GM10266 (cell line): ENCODE measurements around the gene UBXN6.

ENCODE experiments used
- DNase-seq: peaks from one replicate; pipeline ENCODE4 v3.0.0; 2012; ENCODE audit errors: extremely low spot score
- CTCF ChIP-seq: IDR thresholded peaks from 2 replicates; pipeline ENCODE4 v1.5.1; 2012; ENCODE audit warnings: mild to moderate bottlenecking, low read depth; ENCODE audit not compliant: control insufficient read depth, insufficient read depth; ENCODE audit errors: missing control alignments

UBXN6 gene

DNA sequence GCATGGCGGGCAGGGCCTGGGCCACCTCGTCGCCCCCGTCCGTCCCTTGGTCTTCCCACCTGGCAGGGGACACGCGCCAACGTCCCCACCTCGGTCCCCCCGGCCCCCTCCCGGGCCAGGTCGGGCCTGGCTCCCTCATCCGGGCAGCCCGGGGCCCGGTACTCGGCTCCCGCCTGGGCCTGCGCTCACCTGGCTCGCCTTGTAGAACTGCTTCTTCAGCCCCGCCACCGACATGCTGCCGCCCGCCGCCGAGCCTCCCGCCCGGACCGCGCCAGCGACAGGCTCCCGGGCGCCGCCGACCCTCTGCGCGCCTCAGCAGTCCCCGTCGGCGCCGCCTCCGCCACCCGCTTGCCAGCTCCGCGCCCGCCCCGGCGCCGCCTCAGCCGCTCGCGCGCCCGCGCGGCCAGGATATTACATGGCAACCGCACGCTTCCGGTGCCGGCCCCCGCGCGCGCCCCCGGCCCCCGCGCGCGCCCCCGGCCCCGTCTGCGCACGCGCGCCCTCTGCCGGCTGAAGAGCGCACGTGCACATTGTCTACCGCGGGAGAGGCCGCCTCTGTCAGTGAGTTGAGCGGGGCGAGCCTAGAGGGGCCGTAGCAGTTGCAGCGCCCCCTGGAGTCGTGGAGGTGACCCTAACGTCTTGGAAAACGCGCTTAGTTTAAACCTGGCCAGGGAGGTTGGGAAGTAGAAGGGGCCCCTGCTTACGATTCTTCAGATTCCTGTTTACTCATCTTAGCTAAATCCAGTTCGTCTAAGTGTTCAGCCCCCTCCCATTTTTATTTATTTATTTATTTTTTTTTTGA is 57.3 kb downstream of the UBXN6 start, which contains the start of gene SH3GL1:
SH3GL1 (minus strand) TSS at position 413 of the 802 bp plus-strand sequence; CDS start at position 234, 179 bp downstream.
- DNase-seq, result peak; percentile 96
- TF ChIP-seq CTCF, result peak; percentile 98

DNA sequence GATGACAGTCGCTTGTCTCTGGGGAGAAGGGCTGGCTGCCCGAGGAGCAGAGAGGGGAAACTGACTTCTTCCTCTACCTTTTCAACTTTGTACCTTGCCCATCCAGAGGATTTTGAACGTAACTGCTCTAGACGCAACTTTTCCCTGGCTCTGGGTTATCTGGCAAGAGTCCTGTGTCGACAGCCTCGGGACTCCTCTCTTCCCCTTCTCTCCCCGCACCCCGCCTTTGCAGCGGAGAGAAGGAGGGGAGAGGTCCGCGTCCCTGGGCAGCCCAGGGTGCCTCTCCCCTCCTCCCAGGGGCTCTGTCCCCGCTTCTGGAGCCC is 57.8 kb downstream of the UBXN6 start:
- no peak for TF ChIP-seq CTCF
- DNase-seq, result no peak

GRCh38 chr19:4396949-4397783 is 60.4 kb downstream of the UBXN6 start:
- no peak for DNase-seq
- no peak for TF ChIP-seq CTCF
